ENCODE data around the gene SKI.
"Not testable (repeated sequence)": the region's sequence is repeated elsewhere in the genome, so short reads cannot be mapped to it uniquely, and the experiment has no call there.

Gene SKI

GRCh38 chr1:2320760-2321667, 92.9 kb downstream of the SKI start:
- no peak for DNase-seq (ENCODE audit: low read depth)

GRCh38 chr1:2322065-2322571, 94.0 kb downstream of the SKI start:
- no peak for DNase-seq (ENCODE audit: low read depth)

GRCh38 chr1:2322581-2323211, 94.6 kb downstream of the SKI start:
- no peak for DNase-seq (ENCODE audit: low read depth)

GRCh38 chr1:2323451-2323974, 95.4 kb downstream of the SKI start:
- no peak for DNase-seq (ENCODE audit: low read depth)

GRCh38 chr1:2324553-2325366, 96.6 kb downstream of the SKI start:
- no peak for DNase-seq (ENCODE audit: low read depth)

GRCh38 chr1:2326524-2326923, 98.4 kb downstream of the SKI start:
- DNase-seq (ENCODE audit: low read depth), result no peak

GRCh38 chr1:2327162-2327561, 99.0 kb downstream of the SKI start:
- not testable (repeated sequence) for DNase-seq (ENCODE audit: low read depth)

- no peak for DNase-seq (ENCODE audit: low read depth)
Measured at GRCh38 chr1:2327841-2328240, 99.7 kb downstream of the SKI start.

- no peak for DNase-seq (ENCODE audit: low read depth)
Measured at GRCh38 chr1:2328676-2329455, 100.7 kb downstream of the SKI start.

- no peak for DNase-seq (ENCODE audit: low read depth)
Measured at GRCh38 chr1:2330035-2330434, 101.9 kb downstream of the SKI start.

- no peak for DNase-seq (ENCODE audit: low read depth)
Measured at GRCh38 chr1:2330519-2331199, 102.5 kb downstream of the SKI start.

GRCh38 chr1:2331200-2331544, 103.1 kb downstream of the SKI start:
- no peak for DNase-seq (ENCODE audit: low read depth)

- DNase-seq (ENCODE audit: low read depth), result not testable (repeated sequence)
Measured at GRCh38 chr1:2331580-2331979, 103.5 kb downstream of the SKI start.

- no peak for DNase-seq (ENCODE audit: low read depth)
Measured at GRCh38 chr1:2334366-2334765, 106.2 kb downstream of the SKI start.

- no peak for DNase-seq (ENCODE audit: low read depth)
Measured at GRCh38 chr1:2334883-2335534, 106.9 kb downstream of the SKI start.

- no peak for DNase-seq (ENCODE audit: low read depth)
Measured at GRCh38 chr1:2335721-2336455, 107.8 kb downstream of the SKI start.

- DNase-seq (ENCODE audit: low read depth), result no peak
Measured at GRCh38 chr1:2336499-2336898, 108.4 kb downstream of the SKI start.

GRCh38 chr1:2337081-2337480, 109.0 kb downstream of the SKI start:
- DNase-seq (ENCODE audit: low read depth), result no peak

GRCh38 chr1:2337501-2337900, 109.4 kb downstream of the SKI start:
- no peak for DNase-seq (ENCODE audit: low read depth)
